NCI-H526 (cell line): ENCODE results near the gene TPSD1.
A peak's percentile ranks its signal among the peaks of the same experiment; 100 is the strongest.
"Not testable (repeated sequence)": the region's sequence is repeated elsewhere in the genome, so short reads cannot be mapped to it uniquely, and the experiment has no call there.

Experiments
- DNase-seq, 2 experiments: peaks; one replicate each; lab custom pipeline; 2025; lab: John Stamatoyannopoulos, UW

The TPSD1 gene

DNA sequence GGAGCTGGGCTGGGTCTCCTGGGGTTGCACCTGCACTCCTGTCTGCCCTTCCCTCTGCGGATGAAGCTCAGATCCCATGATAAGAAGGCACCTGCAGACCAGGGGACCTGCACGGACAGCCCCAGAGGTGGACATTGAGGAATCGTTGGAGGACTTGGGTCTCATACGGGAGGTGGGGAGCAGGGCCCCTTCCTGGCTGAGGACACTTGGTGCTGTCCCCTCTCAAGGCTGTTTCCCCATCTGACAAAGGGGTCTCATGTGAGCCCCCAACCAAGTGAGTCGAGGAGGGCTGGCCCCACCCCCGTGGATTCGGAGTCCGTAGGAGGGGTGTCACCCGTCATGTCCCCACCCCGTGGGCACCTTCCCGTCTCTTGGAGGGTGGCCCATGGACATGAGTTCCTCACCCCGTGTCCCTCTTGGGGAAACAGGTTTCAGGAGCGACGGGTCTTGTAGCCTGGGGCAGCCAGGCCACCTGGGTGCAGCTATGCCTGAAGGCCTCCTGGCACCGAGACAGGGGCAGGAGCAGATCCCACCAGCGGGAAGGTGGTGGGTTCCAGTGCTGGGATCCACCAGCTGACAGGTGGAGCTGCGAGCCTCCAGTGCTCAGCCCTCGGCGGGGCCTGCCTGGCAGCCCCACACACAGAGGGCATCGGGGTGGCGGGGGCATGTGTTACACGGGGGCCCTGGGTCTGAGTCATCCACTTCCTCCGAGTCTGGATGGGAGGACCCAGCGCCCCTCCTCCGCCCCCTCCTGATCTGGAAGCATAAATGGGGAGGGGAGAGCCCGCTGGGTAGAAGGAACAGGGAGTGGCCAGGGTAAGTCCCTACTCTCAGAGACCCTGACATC is at the start of gene TPSD1:
TSS of gene TPSD1 (plus strand) at position 794 of the 847 bp plus-strand sequence. CDS start 212 bp downstream, outside the sequence.
- DNase-seq, result not testable (repeated sequence)

DNA sequence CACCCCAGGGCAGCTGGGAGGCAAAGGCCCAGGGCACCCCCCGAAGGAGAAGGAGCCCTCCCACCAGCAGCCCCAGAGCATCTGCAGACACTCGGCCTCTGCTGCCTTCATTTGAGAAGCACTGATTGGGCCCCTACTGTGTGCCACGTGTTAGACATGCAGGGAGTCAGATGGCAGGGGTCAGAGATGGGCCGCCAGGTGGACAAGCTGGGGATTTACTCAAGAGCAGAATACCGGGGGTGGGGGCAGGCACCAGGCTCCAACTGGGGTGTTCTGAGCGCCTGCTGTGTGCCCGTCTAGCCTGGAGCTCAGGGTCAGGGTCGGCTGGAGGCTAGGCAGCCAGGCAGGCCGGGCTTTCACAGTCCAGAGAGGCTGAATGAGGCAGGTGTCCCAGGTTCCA is 49.5 kb upstream of the TPSD1 start:
- DNase-seq, result no peak

- DNase-seq, result no peak
Measured at GRCh38 chr16:1206786-1207185, 49.1 kb upstream of the TPSD1 start.

- DNase-seq, result no peak
Measured at GRCh38 chr16:1208239-1208830, 47.5 kb upstream of the TPSD1 start.

DNA sequence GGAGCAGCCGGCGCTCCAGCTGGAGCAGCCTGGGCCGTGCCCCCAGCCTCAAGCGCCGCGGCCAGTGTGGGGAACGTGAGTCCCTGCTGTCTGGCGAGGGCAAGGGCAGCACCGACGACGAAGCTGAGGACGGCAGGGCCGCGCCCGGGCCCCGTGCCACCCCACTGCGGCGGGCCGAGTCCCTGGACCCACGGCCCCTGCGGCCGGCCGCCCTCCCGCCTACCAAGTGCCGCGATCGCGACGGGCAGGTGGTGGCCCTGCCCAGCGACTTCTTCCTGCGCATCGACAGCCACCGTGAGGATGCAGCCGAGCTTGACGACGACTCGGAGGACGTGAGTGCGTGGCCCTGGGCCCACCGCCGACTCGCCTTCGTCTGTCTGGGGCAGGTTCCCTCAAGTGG is 46.8 kb upstream of the TPSD1 start:
- no peak for DNase-seq

DNA sequence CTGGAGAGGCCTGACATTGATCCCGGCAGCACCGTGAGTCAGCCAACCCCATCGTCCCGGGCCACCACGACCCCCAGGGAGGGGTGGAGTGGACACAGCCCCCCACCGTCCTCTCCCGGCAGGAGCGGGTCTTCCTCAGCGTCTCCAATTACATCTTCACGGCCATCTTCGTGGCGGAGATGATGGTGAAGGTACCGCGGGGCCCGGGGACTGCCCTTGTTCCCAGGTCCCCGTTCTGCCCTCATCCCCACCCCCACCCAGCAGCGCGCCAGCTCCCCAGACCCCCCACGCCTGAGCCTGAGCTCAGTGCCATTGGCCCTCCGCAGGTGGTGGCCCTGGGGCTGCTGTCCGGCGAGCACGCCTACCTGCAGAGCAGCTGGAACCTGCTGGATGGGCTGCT is 45.4 kb upstream of the TPSD1 start:
- DNase-seq, result no peak

GRCh38 chr16:1211451-1212268 is 44.2 kb upstream of the TPSD1 start:
- no peak for DNase-seq

- no peak for DNase-seq
Measured at GRCh38 chr16:1212616-1213194, 43.2 kb upstream of the TPSD1 start.

- no peak for DNase-seq
Measured at GRCh38 chr16:1213231-1213630, 42.6 kb upstream of the TPSD1 start.

- DNase-seq, result no peak
Measured at GRCh38 chr16:1213796-1214372, 42.0 kb upstream of the TPSD1 start.

- no peak for DNase-seq
Measured at GRCh38 chr16:1214719-1215118, 41.1 kb upstream of the TPSD1 start.

DNA sequence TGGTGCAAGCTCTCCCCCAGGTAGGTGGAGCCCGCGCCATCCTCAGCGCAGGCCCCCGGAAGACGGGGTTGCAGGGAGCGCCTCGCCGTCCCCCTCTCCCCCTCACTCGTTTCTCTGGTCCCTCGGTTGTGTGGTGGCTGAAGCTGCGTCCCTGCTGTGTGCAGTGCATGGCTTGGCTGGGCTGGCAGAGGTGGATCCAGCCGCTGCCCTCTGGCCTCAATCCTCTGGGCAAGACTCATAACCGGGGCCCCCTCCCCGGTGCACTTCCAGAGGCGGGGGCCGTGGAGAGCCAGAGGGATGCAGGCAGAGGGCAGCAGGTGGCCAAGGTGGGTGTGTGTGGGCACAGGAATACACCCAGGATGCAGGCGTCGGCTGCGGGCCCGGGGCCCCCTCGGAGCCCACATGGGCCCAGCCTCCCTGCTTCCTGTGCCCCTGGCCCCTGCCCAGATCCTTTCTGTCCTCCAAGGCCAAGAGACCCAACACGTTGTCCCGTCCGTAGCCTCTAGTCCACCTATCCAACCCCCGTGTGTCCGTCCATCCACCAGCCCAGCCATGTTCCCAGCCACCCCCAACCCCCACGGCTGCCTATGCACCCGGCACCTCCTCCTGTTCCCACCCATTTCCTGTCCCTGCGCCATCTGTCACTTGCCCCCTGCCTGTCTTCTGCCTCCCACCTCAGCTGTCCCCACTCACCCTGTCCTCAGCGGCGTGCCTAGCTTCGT is 40.1 kb upstream of the TPSD1 start:
- no peak for DNase-seq

GRCh38 chr16:1216296-1216619 is 39.6 kb upstream of the TPSD1 start:
- peak in 1 of 2 experiments; percentile 81 for DNase-seq

- DNase-seq, result no peak
Measured at GRCh38 chr16:1216681-1217400, 39.0 kb upstream of the TPSD1 start.

DNA sequence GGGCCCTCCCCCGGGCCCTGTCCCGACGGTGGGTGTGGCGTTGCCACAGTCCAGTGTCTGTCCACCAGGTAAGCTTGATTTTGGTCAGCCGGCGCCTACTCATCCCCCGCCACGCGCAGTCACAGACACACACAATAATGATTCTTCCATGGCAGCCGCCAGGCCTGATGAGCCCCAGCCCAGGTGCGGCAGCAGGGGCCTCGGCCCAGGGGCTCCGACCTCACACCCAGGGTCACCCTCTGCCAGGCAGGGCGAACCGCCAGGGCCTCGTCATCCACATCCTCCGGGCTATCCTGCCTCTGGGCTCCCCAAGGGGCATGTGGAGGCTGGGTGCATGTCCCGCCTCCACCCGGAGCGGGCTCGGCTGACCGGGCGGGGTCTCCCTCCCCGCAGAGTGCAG is 38.3 kb upstream of the TPSD1 start:
- no peak for DNase-seq

GRCh38 chr16:1218061-1218929 is 37.6 kb upstream of the TPSD1 start:
- no peak for DNase-seq

DNA sequence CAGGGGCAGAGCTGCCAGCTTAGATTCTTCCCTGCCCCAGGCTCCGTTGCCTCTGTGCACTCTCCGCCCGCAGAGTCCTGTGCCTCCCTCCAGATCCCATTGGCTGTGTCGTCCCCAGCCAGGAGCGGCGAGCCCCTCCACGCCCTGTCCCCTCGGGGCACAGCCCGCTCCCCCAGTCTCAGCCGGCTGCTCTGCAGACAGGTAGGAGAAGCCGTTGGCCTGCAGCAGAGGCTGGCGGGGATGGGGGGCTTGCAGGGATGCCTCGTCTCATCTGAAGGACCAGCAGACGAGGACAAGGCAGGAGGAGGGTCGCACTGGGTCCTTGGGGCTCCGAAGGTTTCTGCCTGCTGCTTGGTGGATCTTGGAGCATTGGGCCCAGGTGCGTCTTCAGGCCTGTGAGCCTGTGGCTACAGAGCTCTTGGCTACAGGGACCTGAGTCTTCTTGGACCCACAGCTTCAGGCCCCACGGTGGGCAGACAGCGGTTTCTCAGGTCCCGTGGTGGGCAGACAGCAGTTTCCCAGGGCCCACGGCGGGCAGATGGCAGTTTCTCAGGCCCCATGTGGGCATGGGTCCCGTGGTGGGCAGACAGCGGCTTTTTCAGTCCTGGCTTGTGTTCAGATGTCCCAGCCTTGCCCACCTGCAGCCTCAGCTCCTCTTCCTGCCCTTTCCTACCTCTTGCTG is 36.8 kb upstream of the TPSD1 start:
- no peak for DNase-seq

- no peak for DNase-seq
Measured at GRCh38 chr16:1220098-1220728, 35.7 kb upstream of the TPSD1 start.
